H1 (cell line): Measurements from ENCODE around the gene WDR27. TPM values are rescaled to one million over a fixed set of nuclear protein-coding genes. Genes with fewer than 3 reads are reported as not detected.

Source experiments
- CTCF ChIA-PET: fragments of 300-600 bp; sonication (Branson Sonifier 250); formaldehyde crosslinking; loops from one replicate; lab custom pipeline; 2021; ENCODE audit not compliant: partially characterized antibody; lab: Charles Lee
- POLR2A ChIA-PET: fragments of 300-600 bp; sonication (Branson Sonifier 250); formaldehyde crosslinking; loops from one replicate; lab custom pipeline; 2021; ENCODE audit warnings: inconsistent platforms; ENCODE audit not compliant: partially characterized antibody; lab: Charles Lee
- DNase-seq, 2 experiments: peaks; one replicate each; pipeline versions ENCODE4 v3.0.0 to v3.0.0-alpha.2; 2010 to 2022; ENCODE audit warnings: low spot score in 2 of 2, low read depth in 1 of 2, mixed read lengths in 1 of 2
- FAIRE-seq: peaks from 2 replicates; lab custom pipeline; 2011; peaks lifted over from hg19 to GRCh38; lab: Jason Lieb, UNC
- H2AFZ ChIP-seq: 2 replicates; pipeline ENCODE4 v1.8.1; 2012; ENCODE audit warnings: low read length, inconsistent platforms
- H2AK5ac ChIP-seq: 2 replicates; pipeline ENCODE4 v1.6.1; 2013; ENCODE audit warnings: low read depth, low read length
- H2BK120ac ChIP-seq: replicated peaks from 2 replicates; pipeline ENCODE3; 2013; ENCODE audit warnings: low read depth, low read length, inconsistent platforms
- H2BK12ac ChIP-seq: 2 replicates; pipeline ENCODE4 v1.6.1; 2013; ENCODE audit warnings: low read depth, low read length
- H2BK15ac ChIP-seq: 2 replicates; pipeline ENCODE4 v1.6.1; 2013; ENCODE audit warnings: low read length
- H2BK20ac ChIP-seq: 2 replicates; pipeline ENCODE4 v1.6.1; 2013; ENCODE audit warnings: low read length
- H2BK5ac ChIP-seq: 2 replicates; pipeline ENCODE4 v1.6.1; 2013; ENCODE audit warnings: low read depth, low read length
- H3K14ac ChIP-seq: 2 replicates; pipeline ENCODE4 v1.6.1; 2013; ENCODE audit warnings: inconsistent platforms; ENCODE audit not compliant: insufficient read length
- H3K18ac ChIP-seq: 2 replicates; pipeline ENCODE4 v1.6.1; 2013; ENCODE audit warnings: low read length; ENCODE audit errors: extremely low read depth
- H3K23ac ChIP-seq: 2 replicates; pipeline ENCODE4 v1.6.1; 2013; ENCODE audit warnings: inconsistent platforms; ENCODE audit not compliant: insufficient read length
- H3K23me2 ChIP-seq: 2 replicates; pipeline ENCODE4 v1.6.1; 2013; ENCODE audit warnings: low read depth, low read length
- H3K27ac ChIP-seq: 2 replicates; pipeline ENCODE4 v1.6.1; 2011; ENCODE audit warnings: low read depth, low read length, inconsistent platforms
- H3K27me3 ChIP-seq, 4 experiments: replicated peaks in 1 of 4; 1 replicate in 1 of 4; 2 replicates in 3 of 4; pipeline versions ENCODE4 v1.6.1 to v1.8.1; 2011 to 2013; ENCODE audit warnings: low read length in 3 of 4, mild to moderate bottlenecking in 3 of 4, inconsistent platforms in 2 of 4, mixed read lengths in 2 of 4, moderate library complexity in 1 of 4; ENCODE audit not compliant: control insufficient read depth in 3 of 4, insufficient read depth in 3 of 4; ENCODE audit errors: extremely low read depth in 1 of 4
- H3K36me3 ChIP-seq, 4 experiments: 2 replicates each; pipeline versions ENCODE4 v1.6.1 to v1.8.1; 2011 to 2013; ENCODE audit warnings: mild to moderate bottlenecking in 4 of 4, low read length in 3 of 4, moderate library complexity in 2 of 4, control low read depth in 1 of 4, inconsistent platforms in 1 of 4; ENCODE audit not compliant: insufficient read depth in 4 of 4, control insufficient read depth in 2 of 4
- H3K4ac ChIP-seq: replicated peaks from 2 replicates; pipeline ENCODE3; 2013; ENCODE audit warnings: low read length, low read depth, mixed read lengths, inconsistent platforms; ENCODE audit not compliant: insufficient read length
- H3K4me1 ChIP-seq, 4 experiments: replicated peaks in 1 of 4; 1 replicate in 1 of 4; 2 replicates in 3 of 4; pipeline versions ENCODE4 v1.6.1 to v1.8.1; 2011 to 2013; ENCODE audit warnings: low read length in 3 of 4, inconsistent platforms in 2 of 4, mixed read lengths in 1 of 4; ENCODE audit not compliant: insufficient read depth in 4 of 4, control insufficient read depth in 3 of 4
- H3K4me2 ChIP-seq, 2 experiments: 2 replicates each; pipeline versions ENCODE4 v1.6.1 to v1.8.1; 2011 to 2013; ENCODE audit warnings: low read depth in 2 of 2, low read length in 2 of 2, control low read depth in 1 of 2, inconsistent platforms in 1 of 2, mild to moderate bottlenecking in 1 of 2; ENCODE audit not compliant: insufficient read depth in 1 of 2
- H3K4me3 ChIP-seq, 4 experiments: fragments of 200-600, 300-600 bp in 1 of 4; sonication (generic), shearing (Covaris generic), sonication (Bioruptor Twin) in 1 of 4; 2 replicates each; pipeline versions ENCODE4 v1.5.1 to v1.8.1; 2011 to 2016; ENCODE audit warnings: low read length in 4 of 4, low read depth in 3 of 4, control low read depth in 2 of 4, inconsistent platforms in 2 of 4, mild to moderate bottlenecking in 2 of 4, mixed read lengths in 1 of 4, moderate library complexity in 1 of 4; ENCODE audit not compliant: insufficient read depth in 2 of 4; ENCODE audit errors: extremely low read depth in 1 of 4
- H3K56ac ChIP-seq: replicated peaks from 2 replicates; pipeline ENCODE3; 2013; ENCODE audit warnings: low read depth, mild to moderate bottlenecking, mixed read lengths, low read length, inconsistent platforms; ENCODE audit not compliant: insufficient read length
- H3K79me1 ChIP-seq: 2 replicates; pipeline ENCODE4 v1.6.1; 2013; ENCODE audit warnings: low read depth, low read length, control low read depth
- H3K79me2 ChIP-seq, 2 experiments: 2 replicates each; pipeline versions ENCODE4 v1.6.1 to v1.8.1; 2012 to 2013; ENCODE audit warnings: low read length in 2 of 2, mild to moderate bottlenecking in 2 of 2, inconsistent platforms in 1 of 2; ENCODE audit not compliant: insufficient read depth in 2 of 2, control insufficient read depth in 1 of 2
- H3K9ac ChIP-seq, 4 experiments: replicated peaks in 1 of 4; 1 replicate in 1 of 4; 2 replicates in 3 of 4; pipeline versions ENCODE4 v1.6.1 to v1.8.1; 2011 to 2013; ENCODE audit warnings: low read depth in 3 of 4, low read length in 3 of 4, control low read depth in 2 of 4, mild to moderate bottlenecking in 2 of 4, moderate library complexity in 2 of 4, inconsistent platforms in 1 of 4; ENCODE audit errors: extremely low read depth in 1 of 4
- H3K9me3 ChIP-seq, 2 experiments: 2 replicates each; pipeline versions ENCODE4 v1.6.1 to v1.8.1; 2012 to 2013; ENCODE audit warnings: mild to moderate bottlenecking in 2 of 2, moderate library complexity in 2 of 2, control low read depth in 1 of 2, inconsistent platforms in 1 of 2, low read depth in 1 of 2, low read length in 1 of 2, mixed read lengths in 1 of 2; ENCODE audit not compliant: insufficient read depth in 2 of 2
- H4K20me1 ChIP-seq, 2 experiments: replicated peaks in 1 of 2; 2 replicates each; pipeline versions ENCODE3 to v1.8.1; 2011 to 2013; ENCODE audit warnings: inconsistent platforms in 2 of 2, low read length in 2 of 2, mild to moderate bottlenecking in 1 of 2; ENCODE audit not compliant: insufficient read depth in 2 of 2, control insufficient read depth in 1 of 2
- H4K5ac ChIP-seq: 2 replicates; pipeline ENCODE4 v1.6.1; 2013; ENCODE audit warnings: low read length, low read depth, mixed read lengths, inconsistent platforms; ENCODE audit not compliant: insufficient read length
- H4K8ac ChIP-seq: 2 replicates; pipeline ENCODE4 v1.8.0; 2013; ENCODE audit warnings: mild to moderate bottlenecking, moderate library complexity, low read length, inconsistent platforms; ENCODE audit not compliant: insufficient read depth; ENCODE audit errors: extremely low read depth
- H4K91ac ChIP-seq: replicated peaks from 2 replicates; pipeline ENCODE3; 2013; ENCODE audit warnings: low read length, mixed read lengths, inconsistent platforms; ENCODE audit not compliant: insufficient read length
- CTBP2 ChIP-seq: IDR thresholded peaks from 2 replicates; pipeline ENCODE4 v1.7.0; 2011; ENCODE audit warnings: borderline replicate concordance, mild to moderate bottlenecking, moderate library complexity, mixed read lengths, low read length; ENCODE audit not compliant: insufficient read depth, insufficient read length
- EGR1 ChIP-seq: IDR thresholded peaks from 2 replicates; pipeline ENCODE4 v1.6.1; 2011; ENCODE audit warnings: low read depth, low read length, borderline replicate concordance
- GABPA ChIP-seq: IDR thresholded peaks from 2 replicates; pipeline ENCODE4 v1.6.1; 2011; ENCODE audit warnings: mild to moderate bottlenecking, low read length, moderate library complexity, borderline replicate concordance; ENCODE audit not compliant: insufficient read depth
- NRF1 ChIP-seq: IDR thresholded peaks from 2 replicates; pipeline ENCODE4 v1.6.1; 2011; ENCODE audit warnings: mild to moderate bottlenecking, low read depth, low read length, improper control_type of control experiment
- PHF8 ChIP-seq: fragments of 200-600 bp; sonication (generic); conservative IDR thresholded peaks from 2 replicates; pipeline ENCODE4 v1.7.1; 2012; ENCODE audit warnings: low read depth, mild to moderate bottlenecking, inconsistent platforms, low read length, moderate library complexity
- POU5F1 ChIP-seq: IDR thresholded peaks from 2 replicates; pipeline ENCODE4 v1.6.1; 2011; ENCODE audit warnings: low read depth, mild to moderate bottlenecking, low read length, moderate library complexity
- SIX5 ChIP-seq: IDR thresholded peaks from 2 replicates; pipeline ENCODE4 v1.6.1; 2011; ENCODE audit warnings: mild to moderate bottlenecking, low read depth, low read length
- SP1 ChIP-seq: IDR thresholded peaks from 2 replicates; pipeline ENCODE4 v1.6.1; 2011; ENCODE audit warnings: low read depth, low read length
- TBP ChIP-seq: IDR thresholded peaks from 2 replicates; pipeline ENCODE4 v1.6.1; 2011; ENCODE audit warnings: low read depth, low read length, improper control_type of control experiment
- TEAD4 ChIP-seq: IDR thresholded peaks from 2 replicates; pipeline ENCODE4 v1.6.1; 2012; ENCODE audit warnings: low read depth, low read length, inconsistent platforms, mixed read lengths
- WGBS, 2 experiments: shearing (Covaris generic) in 1 of 2; methylation state at CpG; one replicate each; pipeline versions ENCODE4 v1.1.6 to v1.1.7; 2013 to 2015; ENCODE audit warnings: low lambda C conversion rate in 2 of 2, mixed read lengths in 2 of 2, inconsistent platforms in 1 of 2, low coverage in 1 of 2, missing lambda C conversion rate in 1 of 2; ENCODE audit not compliant: insufficient replicate concordance in 2 of 2, insufficient coverage in 1 of 2, insufficient read length in 1 of 2; ENCODE audit errors: extremely low coverage in 1 of 2, missing lambda C conversion rate in 1 of 2; 5-methylcytosine and 5-hydroxymethylcytosine counted together
- polyA plus RNA-seq, 7 experiments: library from polyadenylated mRNA; depleted of rRNA in 3 of 7; stranded (reverse) in 5 of 7; unstranded in 2 of 7; fragments of >200 nt in 5 of 7; fragments of 200-250 nt in 2 of 7; gene quantifications; 1 replicate in 5 of 7; 2 replicates in 1 of 7; 4 replicates in 1 of 7; pipeline versions ENCODE4 v1.2.1 to v1.2.3, GENCODE V29; 2011 to 2013; ENCODE audit warnings: missing spikeins in 2 of 7, mixed read lengths in 2 of 7
- total RNA-seq: library from RNA; stranded (reverse); fragmentation: NEBNext Ultra II Directional; extraction: Animal tissue kit (Norgen Biotek cat#: 25700); gene quantifications from 2 replicates; pipeline ENCODE4 v1.2.1, GENCODE V29; 2021
- TF ChIP-seq, protein P1 (sequence below): IDR thresholded peaks from 2 replicates; pipeline ENCODE4 v1.6.1; 2012; ENCODE audit warnings: inconsistent platforms
- TF ChIP-seq, protein P2 (sequence below): IDR thresholded peaks from 2 replicates; pipeline ENCODE4 v1.6.1; 2011; ENCODE audit warnings: low read length, improper control_type of control experiment
- TF ChIP-seq, protein P3 (sequence below): IDR thresholded peaks from 2 replicates; pipeline ENCODE4 v1.6.1; 2011; ENCODE audit warnings: low read depth, mild to moderate bottlenecking, low read length; ENCODE audit not compliant: insufficient read depth

Gene WDR27
- total and polyA plus RNA-seq, 2 of the 8 experiments (the other 6 are each of a cell fraction or from before 2014, with no cell fraction given): 53.6 to 68.6 TPM

DNA sequence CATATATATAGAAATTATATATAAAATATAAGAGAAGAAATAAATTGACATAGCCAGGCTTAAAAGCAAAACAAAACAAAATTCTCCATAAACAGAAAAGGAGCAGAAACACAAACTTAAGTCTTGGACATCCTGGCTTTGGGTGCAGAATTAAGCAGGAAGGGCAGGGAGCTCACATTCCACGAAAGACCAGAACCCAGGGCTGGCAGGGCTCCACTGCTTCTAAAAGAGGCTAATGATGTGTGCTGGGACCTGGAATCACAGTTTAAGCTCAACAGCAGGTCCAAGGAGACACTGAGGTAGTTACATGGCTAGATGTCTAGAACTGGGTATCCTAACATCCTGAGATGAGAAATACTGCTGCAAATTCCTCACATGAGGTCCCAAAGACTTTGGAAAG lies 210.3 kb downstream of the WDR27 start:
- Histone ChIP-seq H2BK20ac (no peak overlapping the region), H3K79me2 (no peaks in the 10 kb centered on the region), H2AK5ac (no peak overlapping the region), H3K4me2 (no peak overlapping the region), H4K20me1 (no peaks in the 10 kb centered on the region), H2BK5ac (no peak overlapping the region), H3K4ac (no peak overlapping the region), H3K56ac (no peak overlapping the region), H3K27me3 (no peaks in the 10 kb centered on the region), H2BK12ac (no peak overlapping the region), H3K36me3 (no peaks in the 10 kb centered on the region; a peak in 1 of 8 replicates), H3K23me2 (no peaks in the 10 kb centered on the region), H2BK120ac (no peak overlapping the region), H2AFZ (no peak overlapping the region), H4K91ac (no peak overlapping the region), H3K14ac (no peak overlapping the region), H3K18ac (no peak overlapping the region), H4K5ac (no peak overlapping the region), H3K23ac (no peak overlapping the region), H2BK15ac (no peak overlapping the region), H3K4me1 (no peaks in the 10 kb centered on the region), H3K27ac (no peak overlapping the region), H3K9me3 (no peaks in the 10 kb centered on the region), H3K9ac (no peak overlapping the region), H3K4me3 (no peak overlapping the region), H3K79me1 (no peaks in the 10 kb centered on the region; the same call in 1 of the 2 replicates), H4K8ac (no peak overlapping the region)
- CTCF ChIA-PET: interaction anchor here (1.4 kb wide), 1 partner anchor 10 kb away, joined by 4 read pairs; no protein-coding TSS in a partner anchor
- DNase-seq (no peak), FAIRE-seq (no peak)
- WGBS, 2 experiments: 90% methylated on average over 1 of the region's 1 CpG; no CpG with 5 or more reads in 1 of the 2 experiments
- POLR2A ChIA-PET: no interaction called here
- TF ChIP-seq SIX5: no peak
- TF ChIP-seq, protein P1, sequence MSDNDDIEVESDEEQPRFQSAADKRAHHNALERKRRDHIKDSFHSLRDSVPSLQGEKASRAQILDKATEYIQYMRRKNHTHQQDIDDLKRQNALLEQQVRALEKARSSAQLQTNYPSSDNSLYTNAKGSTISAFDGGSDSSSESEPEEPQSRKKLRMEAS: no peak
- TF ChIP-seq PHF8: no peak
- TF ChIP-seq NRF1: no peak
- no peak for TF ChIP-seq POU5F1
- TF ChIP-seq, protein P2, sequence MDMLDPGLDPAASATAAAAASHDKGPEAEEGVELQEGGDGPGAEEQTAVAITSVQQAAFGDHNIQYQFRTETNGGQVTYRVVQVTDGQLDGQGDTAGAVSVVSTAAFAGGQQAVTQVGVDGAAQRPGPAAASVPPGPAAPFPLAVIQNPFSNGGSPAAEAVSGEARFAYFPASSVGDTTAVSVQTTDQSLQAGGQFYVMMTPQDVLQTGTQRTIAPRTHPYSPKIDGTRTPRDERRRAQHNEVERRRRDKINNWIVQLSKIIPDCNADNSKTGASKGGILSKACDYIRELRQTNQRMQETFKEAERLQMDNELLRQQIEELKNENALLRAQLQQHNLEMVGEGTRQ: no peak
- no peak for TF ChIP-seq EGR1
- no peak for TF ChIP-seq TEAD4
- TF ChIP-seq TBP: no peak
- TF ChIP-seq CTBP2: no peak
- TF ChIP-seq SP1: no peak
- TF ChIP-seq, protein P3, sequence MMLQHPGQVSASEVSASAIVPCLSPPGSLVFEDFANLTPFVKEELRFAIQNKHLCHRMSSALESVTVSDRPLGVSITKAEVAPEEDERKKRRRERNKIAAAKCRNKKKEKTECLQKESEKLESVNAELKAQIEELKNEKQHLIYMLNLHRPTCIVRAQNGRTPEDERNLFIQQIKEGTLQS: no peak
- TF ChIP-seq GABPA: no peak
